Gastrocnemius medialis (tissue), 4 donors: Measurements from ENCODE around the gene FLII.

Source experiments
- CTCF ChIP-seq, 5 experiments: fragments of 450-650 bp in 3 of 5; fragments of 200-600 bp in 2 of 5; sonication (generic) in 2 of 5; IDR thresholded peaks in 4 of 5; conservative IDR thresholded peaks in 1 of 5; 1 replicate in 4 of 5; 2 replicates in 1 of 5; pipeline ENCODE4 v1.5.1; 2016 to 2019; ENCODE audit warnings: antibody characterized with exemption in 5 of 5, mild to moderate bottlenecking in 3 of 5, moderate library complexity in 3 of 5
- POLR2A ChIP-seq, 2 donors: fragments of 450-650 bp; IDR thresholded peaks; one replicate each; pipeline ENCODE4 v1.6.1; 2017; ENCODE audit warnings: antibody characterized with exemption in 2 of 2, mild to moderate bottlenecking in 2 of 2, moderate library complexity in 2 of 2

- TF ChIP-seq CTCF (IDR thresholded peaks at IDR 0.05 in 4 of 5, conservative IDR thresholded peaks at IDR 0.05 in 1 of 5) (no peak), POLR2A (IDR thresholded peaks at IDR 0.05) (no peak)
Observed at GRCh38 chr17:18229254-18229653, 29.3 kb downstream of the FLII start.
